Skeletal muscle cell (primary cell): ENCODE results near the gene TENM3.

ENCODE experiments used
- DNase-seq: peaks from one replicate; pipeline ENCODE4 v3.0.0-alpha.2; 2010; ENCODE audit warnings: low read depth
- H3K4me3 ChIP-seq: 2 replicates; pipeline ENCODE4 v1.5.1; 2011; ENCODE audit warnings: low read depth, mild to moderate bottlenecking, control low read depth, low read length, moderate library complexity

TENM3 gene

DNA sequence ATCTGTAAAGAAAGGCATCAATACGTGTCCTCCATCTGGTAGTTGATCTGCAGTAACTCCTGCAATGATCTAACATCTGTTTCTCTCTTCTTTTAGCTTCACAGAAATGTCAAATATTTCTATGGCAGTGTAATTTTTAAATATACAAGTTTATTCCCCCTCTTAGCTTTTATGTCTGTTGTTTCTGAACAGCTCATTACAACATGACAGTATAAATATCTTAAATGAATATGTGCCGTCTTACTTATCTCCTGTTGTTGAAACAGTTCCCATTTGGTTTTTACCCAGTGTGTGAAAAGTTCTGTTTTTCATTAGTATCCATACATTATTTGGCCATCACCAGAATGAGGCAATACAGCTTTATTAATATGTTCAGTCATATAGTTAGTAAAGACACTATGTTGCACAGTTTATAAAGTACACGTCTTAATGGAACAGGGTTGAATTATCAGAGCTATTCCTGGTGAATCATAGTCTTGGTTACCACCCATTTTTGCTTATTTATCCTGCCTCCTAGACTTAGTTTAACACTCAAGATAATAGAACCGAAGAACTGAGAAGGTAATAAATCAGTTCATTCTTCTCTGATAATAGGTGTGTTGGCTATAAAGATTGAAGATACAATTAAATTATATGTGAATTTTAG lies 321.6 kb downstream of the TENM3 start:
- H3K4me3 ChIP-seq: no peak overlapping the region
- no peak for DNase-seq

DNA sequence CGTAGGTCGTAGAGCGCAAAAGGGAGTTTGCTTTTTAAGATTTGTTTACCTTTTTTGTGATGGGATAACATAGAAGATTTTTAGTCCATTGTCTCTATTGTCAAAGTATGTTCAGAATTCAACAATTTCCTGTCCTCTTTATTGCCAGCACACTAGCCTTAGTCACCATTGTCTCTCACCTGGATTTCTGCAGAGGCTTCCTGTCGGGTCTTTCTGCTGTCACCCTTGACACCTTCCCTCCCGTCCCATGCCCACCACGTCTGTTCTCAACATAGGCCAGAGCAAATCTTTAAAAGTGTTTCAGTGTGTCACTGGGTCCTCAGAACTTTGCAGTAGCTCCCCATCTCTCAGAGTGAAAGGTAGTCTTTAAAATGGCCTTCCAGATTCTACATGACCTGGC lies 323.9 kb downstream of the TENM3 start:
- no peak for DNase-seq
- no peak overlapping the region for H3K4me3 ChIP-seq

DNA sequence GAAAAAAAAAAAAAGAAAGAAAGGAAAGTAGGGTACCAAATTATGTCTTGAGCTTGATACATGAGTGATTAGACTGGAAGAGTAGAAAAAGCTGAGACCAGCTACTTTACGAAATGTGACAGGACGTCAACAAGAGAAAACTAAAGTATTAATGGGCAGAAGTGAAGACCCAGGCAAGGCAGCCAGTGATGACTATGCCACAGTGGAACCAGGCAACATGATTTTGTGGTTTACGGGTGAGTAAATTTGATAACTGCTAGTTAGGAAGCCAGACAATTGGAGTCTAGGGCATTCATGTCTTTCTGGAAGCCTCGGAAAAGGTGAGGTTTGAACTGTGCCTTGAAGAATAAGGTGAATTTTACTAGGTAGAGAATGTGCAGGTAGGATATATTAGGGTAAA lies 326.4 kb downstream of the TENM3 start:
- no peak for DNase-seq
- H3K4me3 ChIP-seq: no peak overlapping the region

DNA sequence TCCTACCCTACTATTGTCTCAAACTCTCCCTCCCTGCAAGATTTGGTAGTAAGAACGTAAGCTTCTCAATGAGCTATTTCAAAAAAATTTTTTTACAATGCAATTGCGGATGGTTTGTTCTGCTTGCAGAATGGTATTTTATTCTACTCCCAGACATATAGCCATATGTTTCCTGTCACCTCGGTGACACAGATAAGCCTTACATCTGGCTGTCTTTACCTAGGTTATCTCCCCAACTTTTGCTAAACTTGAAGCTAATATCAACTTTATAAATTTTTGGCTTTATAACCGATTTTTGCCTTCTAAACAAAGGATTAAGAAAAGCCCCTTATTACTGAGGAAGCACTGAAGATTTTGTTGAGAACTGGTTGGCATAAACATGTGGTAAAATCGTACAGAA lies 331.5 kb downstream of the TENM3 start:
- no peak for DNase-seq
- no peak overlapping the region for H3K4me3 ChIP-seq

DNA sequence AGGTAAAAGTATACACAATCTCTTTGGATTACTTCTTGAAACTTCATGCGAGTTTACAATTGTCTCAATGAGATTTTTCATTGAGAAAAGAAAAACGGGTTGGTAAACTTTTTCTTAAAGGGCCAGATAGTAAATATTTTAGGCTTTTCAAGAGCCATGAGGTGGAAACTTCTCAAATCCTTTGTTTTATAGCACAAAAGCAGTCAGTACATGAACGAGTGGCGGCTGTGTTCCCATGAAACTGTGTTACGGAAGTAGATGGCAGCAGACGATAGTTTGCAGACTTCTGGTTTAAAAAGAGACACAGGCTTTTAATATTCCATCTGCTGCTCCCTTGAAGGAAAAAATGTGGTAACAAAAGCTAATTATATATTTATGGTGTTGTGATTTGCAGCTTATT lies 332.0 kb downstream of the TENM3 start:
- no peak for DNase-seq
- H3K4me3 ChIP-seq: no peak overlapping the region

DNA sequence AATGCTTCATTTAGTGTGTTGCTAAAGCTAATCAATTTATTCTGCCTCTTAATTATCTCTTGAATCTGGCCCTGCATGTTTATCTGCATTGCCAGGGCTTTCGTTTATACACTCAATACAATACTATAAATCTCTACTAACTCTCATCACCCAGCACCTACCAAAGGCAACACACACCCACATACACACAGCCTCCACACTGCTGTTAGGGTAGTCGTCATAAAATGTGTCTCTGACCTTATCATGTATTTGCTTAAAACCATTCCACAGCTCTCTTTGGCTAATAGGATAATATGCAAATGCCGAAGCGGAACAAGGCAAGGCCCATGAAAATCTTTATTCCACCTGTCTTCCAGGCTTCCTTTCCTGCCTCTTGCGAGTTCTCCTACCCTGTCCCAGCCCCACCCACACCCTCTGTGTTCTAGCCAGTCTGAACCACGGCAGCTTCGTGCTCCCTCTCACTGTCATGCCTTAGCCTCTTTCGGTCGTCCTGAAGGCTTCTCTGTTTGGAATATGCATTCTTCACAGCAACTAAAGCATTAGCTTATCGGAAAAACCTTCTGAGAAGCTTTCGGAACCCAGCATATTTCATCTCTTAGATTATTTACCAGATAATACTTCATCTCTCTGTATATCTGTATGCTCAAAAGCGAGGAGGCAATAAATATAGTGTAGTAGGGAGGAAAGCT lies 333.5 kb downstream of the TENM3 start:
- no peak for DNase-seq
- no peak overlapping the region for H3K4me3 ChIP-seq

DNA sequence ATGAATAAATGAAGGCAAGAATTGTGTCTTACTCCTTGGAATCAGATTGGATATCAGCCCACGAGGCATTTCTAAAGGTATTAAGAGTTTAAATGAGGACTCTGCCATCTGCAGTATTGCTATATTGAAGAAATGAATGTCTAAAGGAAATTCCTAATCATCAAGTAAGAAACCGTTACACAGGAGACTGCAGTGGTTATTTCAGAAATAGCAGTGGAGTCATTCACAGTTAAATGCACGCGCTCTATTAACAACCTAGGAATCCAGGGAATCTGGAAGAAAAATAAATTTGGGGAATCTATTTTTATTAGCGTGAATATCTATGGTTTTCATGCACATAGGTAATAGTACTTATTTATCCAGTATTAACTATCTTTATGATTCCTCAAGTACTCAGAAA lies 334.2 kb downstream of the TENM3 start:
- DNase-seq: no peak

DNA sequence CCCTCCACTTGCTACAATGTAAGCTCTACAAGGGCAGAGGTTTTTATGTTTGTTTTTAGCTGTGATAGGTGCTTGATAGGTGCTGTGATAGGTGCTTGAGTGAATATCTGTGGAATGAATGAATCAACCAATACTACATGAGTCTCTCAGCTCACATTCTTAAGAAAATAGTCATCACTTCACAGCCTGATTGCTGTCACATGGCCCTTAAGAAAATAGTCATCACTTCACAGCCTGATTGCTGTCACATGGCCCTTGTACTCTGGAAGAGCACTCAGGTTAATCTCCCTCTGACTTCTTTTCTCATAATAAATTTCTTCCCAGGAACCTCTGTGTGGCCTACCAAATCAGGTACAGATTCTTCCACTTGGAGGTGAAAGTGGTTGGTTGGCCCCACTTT lies 335.2 kb downstream of the TENM3 start:
- no peak for DNase-seq
- no peak overlapping the region for H3K4me3 ChIP-seq

More for the DNA sequence above, 334.2 kb downstream of the TENM3 start:
- H3K4me3 ChIP-seq: no peak overlapping the region

DNA sequence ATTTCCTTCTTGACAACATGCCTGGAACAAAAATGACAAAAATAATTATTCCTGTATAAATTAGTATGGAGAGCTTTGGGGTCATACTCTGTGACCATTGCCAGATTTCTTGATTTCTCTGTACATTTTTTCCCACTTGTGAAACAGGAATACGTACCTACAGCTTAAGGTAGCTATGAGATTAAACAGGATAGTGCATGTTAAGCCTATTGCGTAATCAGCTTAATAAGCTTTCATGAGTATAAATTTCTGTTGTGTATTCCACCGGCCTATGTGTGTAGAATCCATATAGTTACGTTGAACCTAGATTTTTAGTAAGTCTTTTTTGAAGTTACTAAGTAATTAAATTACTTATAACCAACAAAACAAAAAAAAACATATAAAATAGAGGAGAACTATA lies 339.0 kb downstream of the TENM3 start:
- no peak overlapping the region for H3K4me3 ChIP-seq
- no peak for DNase-seq

DNA sequence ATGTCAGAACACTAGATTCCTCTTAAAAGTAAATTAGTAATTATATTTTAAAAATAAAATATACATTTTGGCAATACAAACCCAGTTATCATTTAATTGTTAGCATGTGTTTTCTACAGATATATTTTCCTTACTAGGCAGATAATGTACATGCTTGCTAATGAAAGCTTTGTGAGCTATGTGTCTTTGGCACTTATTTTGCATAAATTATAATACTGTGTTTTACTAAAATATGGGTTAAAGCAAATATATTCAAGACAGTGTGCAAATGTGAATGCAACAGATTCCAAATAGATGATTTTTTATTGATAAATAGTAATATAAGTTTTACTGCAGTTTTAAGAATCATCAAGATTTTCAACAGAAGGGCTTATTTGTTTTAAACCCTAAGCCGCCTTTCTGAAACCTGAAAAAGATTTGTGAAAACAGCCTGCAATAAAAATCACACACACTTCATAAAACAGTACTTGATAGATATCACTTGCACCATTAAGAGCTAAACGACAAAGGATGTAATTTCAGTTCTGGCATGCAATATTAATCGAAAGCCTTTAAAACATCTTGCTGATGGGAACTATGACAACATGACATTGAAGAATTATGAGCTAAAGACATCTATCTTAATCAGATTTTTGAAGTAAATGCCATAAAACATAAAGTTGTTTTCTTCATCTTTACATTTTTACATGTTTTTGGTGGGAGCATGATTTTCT lies 340.7 kb downstream of the TENM3 start:
- no peak for DNase-seq
- no peak overlapping the region for H3K4me3 ChIP-seq

DNA sequence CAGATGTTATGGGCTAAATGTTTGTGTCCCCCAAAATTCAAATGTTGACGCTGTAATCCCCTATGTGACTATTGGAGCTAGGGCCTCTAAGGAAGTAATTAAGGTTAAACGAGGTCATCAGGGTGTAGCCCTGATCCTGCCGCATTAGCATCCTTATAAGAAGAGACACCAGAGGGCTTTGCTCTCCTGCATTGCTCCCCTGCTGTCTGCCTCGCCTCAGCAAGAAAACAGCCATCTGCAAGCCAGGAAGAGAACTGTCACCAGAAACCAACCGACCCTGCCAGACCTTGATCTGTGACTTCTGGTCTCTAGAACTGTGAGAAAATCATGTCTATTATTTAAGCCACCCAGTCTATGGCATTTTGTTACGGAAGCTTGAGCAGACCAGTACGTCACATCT lies 342.1 kb downstream of the TENM3 start:
- H3K4me3 ChIP-seq: no peak overlapping the region
- DNase-seq: no peak

DNA sequence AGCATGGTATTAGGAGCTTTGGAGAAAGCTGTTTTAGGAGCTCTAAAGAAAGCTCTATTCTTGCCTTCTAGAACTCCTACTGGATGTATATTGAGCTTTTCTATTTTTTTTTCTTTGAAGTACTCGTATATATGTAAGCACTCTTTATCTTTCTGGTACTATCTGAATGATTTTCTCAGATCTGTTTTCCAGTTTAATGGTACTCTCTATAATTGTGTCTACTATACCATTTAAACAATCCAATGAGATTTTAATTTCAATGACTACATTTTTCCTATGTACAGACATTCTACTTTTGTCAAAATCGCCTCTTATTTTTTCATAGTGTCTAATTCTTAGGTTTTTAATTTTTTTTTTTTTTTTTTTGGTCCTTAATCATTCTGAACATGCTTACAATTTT lies 345.9 kb downstream of the TENM3 start:
- DNase-seq: no peak

DNA sequence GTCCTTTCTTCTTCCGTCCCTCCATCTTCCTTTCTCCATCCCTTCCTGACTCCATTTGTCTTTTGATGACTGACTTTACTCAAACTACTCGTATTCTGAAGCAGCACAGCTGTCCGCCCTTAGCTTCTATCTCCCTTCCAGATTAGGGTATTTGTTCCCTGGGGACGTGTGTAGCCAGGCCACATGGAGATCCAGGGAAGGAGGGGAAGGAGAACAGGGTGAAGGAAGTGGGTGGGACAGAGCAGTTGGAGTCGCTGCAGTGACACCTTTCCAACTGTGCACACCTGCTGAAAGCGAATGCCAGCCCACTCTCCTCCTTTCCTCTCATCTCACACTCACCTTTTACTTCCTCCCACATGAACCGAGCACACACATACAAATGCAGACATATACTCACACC lies 350.2 kb downstream of the TENM3 start:
- no peak overlapping the region for H3K4me3 ChIP-seq
- no peak for DNase-seq

More for the DNA sequence above, 345.9 kb downstream of the TENM3 start:
- H3K4me3 ChIP-seq: no peak overlapping the region

DNA sequence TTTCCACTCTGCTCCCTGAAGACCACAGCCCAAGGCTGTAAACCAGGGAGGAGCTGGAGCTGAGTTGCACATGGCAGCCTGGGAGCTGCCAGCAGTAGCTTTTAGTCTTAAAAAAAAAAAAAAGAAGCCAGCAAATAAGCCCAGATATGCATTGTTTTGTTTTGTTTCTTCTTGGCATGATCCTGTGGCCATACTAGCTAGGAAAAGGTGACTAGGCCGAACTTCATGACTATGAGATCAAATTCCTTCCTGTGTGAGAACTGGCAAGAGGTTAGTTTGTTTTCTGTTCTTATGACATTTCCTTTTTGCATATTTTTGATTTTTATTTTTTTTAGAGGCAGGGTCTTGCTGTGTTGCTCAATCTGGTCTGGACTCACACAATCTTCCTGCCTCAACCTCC lies 350.7 kb downstream of the TENM3 start:
- DNase-seq: no peak

DNA sequence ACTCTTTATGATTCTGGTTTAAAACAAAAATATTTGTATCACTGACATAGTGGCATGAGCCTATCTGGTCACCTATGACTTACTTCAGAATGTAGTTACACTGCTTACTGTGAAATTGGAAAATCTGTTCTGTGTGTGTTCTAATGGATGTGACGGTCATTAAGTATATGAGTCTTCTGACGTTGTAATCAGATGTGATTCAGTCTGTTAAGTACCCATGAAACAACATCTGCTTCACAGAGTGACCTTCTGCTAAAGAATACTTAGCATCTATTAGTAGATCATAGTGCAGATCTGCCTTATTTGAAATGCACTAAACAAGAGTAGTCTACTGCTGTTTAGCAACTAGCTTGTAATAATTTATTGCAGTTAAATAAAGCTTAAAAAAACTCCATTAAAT lies 356.9 kb downstream of the TENM3 start:
- no peak overlapping the region for H3K4me3 ChIP-seq
- DNase-seq: no peak

More for the DNA sequence above, 350.7 kb downstream of the TENM3 start:
- no peak overlapping the region for H3K4me3 ChIP-seq

DNA sequence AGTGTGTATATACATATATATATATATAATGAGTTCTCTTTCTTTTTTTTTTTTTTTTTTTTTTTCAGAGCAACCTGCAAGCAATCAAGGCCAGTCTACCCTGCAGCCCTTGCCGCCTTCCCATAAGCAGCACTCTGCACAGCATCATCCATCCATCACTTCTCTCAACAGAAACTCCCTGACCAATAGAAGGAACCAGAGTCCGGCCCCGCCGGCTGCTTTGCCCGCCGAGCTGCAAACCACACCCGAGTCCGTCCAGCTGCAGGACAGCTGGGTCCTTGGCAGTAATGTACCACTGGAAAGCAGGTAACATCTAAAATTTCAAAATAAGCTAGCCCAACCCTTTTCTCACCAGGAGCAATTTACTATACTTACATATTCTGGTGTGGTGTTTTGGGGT lies 357.7 kb downstream of the TENM3 start:
- no peak for DNase-seq
- H3K4me3 ChIP-seq: no peak overlapping the region

DNA sequence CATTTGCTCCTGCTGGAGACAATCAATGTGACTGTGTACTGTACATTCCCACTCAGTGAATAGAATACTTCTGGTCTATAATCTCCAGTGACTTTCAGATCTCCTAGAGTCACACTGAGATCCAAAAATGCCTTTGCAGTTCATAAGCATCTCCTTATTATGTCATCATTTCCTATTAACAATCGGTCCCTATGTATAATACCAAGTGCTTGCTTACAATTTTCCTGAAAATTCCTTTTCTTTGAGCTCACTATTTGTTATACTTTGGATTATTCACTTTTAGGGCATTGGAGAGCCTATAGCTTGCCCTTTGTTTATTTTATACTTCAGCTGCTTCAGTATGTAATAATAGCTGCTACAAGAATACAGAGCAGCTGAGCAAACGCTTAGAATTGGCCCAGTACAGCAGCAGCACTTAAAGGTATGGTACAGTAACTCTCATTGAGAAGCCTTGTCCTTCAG lies 361.0 kb downstream of the TENM3 start:
- peak; percentile 44 for DNase-seq
- no peak overlapping the region for H3K4me3 ChIP-seq

DNA sequence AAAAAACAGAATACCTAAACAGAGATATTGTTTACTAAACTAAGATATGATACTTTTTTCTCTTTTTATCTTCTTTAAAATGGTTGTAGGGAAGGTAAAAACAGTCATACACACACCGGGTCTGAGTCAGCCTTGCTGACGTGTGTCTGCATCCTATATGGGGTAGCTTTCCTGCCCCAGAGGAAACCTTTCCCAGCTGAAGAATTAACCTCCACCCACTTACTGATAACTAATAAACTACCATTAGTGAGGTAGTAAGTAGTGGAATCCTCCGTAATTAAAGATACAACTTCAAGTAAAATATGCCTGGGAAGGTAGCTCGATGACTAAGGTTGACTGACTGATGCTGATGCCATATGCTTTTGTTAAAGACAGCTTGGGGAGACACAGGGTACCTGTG lies 361.8 kb downstream of the TENM3 start:
- peak; percentile 51 for DNase-seq
- H3K4me3 ChIP-seq: no peak overlapping the region

DNA sequence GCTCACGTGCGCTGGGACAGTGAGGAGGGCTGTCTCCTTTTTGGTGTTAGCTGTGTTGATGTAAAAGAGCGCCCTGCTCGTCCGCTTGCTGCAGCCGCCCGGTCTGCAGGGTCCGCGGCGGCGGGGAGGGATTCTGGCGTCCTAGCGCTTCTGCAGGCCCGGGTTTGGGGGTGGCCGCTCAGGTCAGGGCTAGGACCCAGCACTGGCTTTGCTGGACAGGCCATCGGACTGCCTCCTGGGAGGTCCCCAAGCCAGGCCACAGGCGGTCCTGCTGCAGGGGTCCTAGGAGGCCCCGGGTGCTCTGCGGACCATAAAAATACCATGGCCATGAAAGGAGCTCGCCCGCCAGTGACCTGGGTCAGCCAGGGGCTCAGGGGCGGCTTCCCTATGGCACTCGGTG lies 365.3 kb downstream of the TENM3 start:
- no peak for DNase-seq
- H3K4me3 ChIP-seq: no peak overlapping the region

DNA sequence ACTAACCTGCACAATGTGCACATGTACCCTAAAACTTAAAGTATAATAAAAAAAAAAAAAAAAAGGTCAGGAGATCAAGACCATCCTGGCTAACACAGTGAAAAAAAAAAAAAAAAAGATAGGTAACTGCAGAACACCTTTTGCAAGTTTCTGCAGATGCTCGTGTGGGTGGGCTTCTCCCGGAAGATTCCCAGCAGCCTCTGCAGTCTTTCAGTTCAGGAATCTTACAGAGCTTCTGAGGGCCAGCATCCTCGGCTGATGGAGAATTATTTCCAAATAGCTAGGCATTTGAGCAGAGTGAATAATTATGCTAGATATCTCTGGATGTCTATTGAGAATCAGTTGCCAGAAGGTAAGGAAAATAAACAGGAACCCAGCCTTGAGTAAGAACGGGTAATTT lies 373.3 kb downstream of the TENM3 start:
- no peak overlapping the region for H3K4me3 ChIP-seq
- no peak for DNase-seq

DNA sequence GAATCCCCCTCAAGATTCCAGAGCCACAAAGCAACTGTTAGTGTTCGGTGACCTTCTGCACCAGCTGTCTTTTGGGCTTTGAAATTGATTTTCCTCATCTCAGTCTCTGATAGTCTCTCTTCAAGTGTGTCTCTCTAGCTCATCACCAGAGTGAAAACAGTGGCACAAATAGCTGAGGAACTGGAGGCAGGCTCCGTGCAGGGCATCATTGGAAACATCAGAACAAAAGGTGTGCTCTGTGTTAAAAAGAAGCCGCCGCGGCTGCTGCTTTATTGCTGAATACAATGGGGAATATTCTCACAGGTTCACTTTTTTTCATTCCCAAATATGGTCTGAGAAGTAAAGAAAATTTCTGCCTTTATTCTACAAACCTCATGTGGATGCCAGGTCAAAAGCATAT lies 376.5 kb downstream of the TENM3 start:
- no peak for DNase-seq
- no peak overlapping the region for H3K4me3 ChIP-seq
